DND-41 (cell line): ENCODE data around the gene LRGUK.

Experiments used
- ATAC-seq: fragments of 200-7000 bp; cut with Tn5 transposase; 3 replicates; pipeline ENCODE4 v1.9.1; 2021; ENCODE audit warnings: low read depth; ENCODE audit not compliant: insufficient read depth
- DNase-seq: peaks from one replicate; pipeline ENCODE4 v3.0.0-alpha.2; 2020
- H2AFZ ChIP-seq: 2 replicates; pipeline ENCODE4 v1.6.0; 2012; ENCODE audit warnings: low read depth, low read length
- H3K27ac ChIP-seq: 2 replicates; pipeline ENCODE4 v1.5.1; 2012; ENCODE audit warnings: low read length, inconsistent platforms
- H3K27me3 ChIP-seq: fragments of 200-600 bp; sonication (generic); 2 replicates; pipeline ENCODE4 v1.6.0; 2012; ENCODE audit warnings: low read length, mild to moderate bottlenecking, inconsistent platforms; ENCODE audit not compliant: insufficient read depth, poor library complexity
- H3K36me3 ChIP-seq: 2 replicates; pipeline ENCODE4 v1.5.1; 2012; ENCODE audit warnings: low read length, inconsistent platforms; ENCODE audit not compliant: insufficient read depth
- H3K4me1 ChIP-seq: 2 replicates; pipeline ENCODE4 v1.5.1; 2012; ENCODE audit warnings: mild to moderate bottlenecking, low read length; ENCODE audit not compliant: insufficient read depth
- H3K4me2 ChIP-seq: 2 replicates; pipeline ENCODE4 v1.6.0; 2012; ENCODE audit warnings: mild to moderate bottlenecking, moderate library complexity, low read length, inconsistent platforms; ENCODE audit not compliant: insufficient read depth
- H3K4me3 ChIP-seq, 2 experiments: fragments of 200-600 bp in 1 of 2; shearing (Covaris generic) in 1 of 2; 2 replicates each; pipeline ENCODE4 v1.5.1; 2012 to 2016; ENCODE audit warnings: inconsistent platforms in 2 of 2, low read length in 2 of 2, mild to moderate bottlenecking in 2 of 2, low read depth in 1 of 2, moderate library complexity in 1 of 2
- H3K79me2 ChIP-seq: 2 replicates; pipeline ENCODE4 v1.6.0; 2012; ENCODE audit warnings: low read length, inconsistent platforms; ENCODE audit not compliant: insufficient read depth
- H3K9ac ChIP-seq: 2 replicates; pipeline ENCODE4 v1.6.0; 2012; ENCODE audit warnings: low read depth, mild to moderate bottlenecking, inconsistent platforms, low read length, moderate library complexity
- H3K9me3 ChIP-seq: 2 replicates; pipeline ENCODE4 v1.5.1; 2012; ENCODE audit warnings: low read length, moderate library complexity, mild to moderate bottlenecking, inconsistent platforms; ENCODE audit not compliant: insufficient read depth, severe bottlenecking
- H4K20me1 ChIP-seq: 2 replicates; pipeline ENCODE4 v1.6.0; 2012; ENCODE audit warnings: low read length; ENCODE audit not compliant: insufficient read depth
- EZH2 ChIP-seq: IDR thresholded peaks from 3 replicates; pipeline ENCODE4 v1.6.1; 2012; ENCODE audit warnings: borderline replicate concordance, low read depth, mild to moderate bottlenecking, moderate library complexity, low read length, inconsistent platforms; ENCODE audit not compliant: severe bottlenecking
- TF ChIP-seq, protein P1 (sequence below): IDR thresholded peaks from 2 replicates; pipeline ENCODE4 v1.5.1; 2012; ENCODE audit warnings: borderline replicate concordance, low read length, moderate library complexity, mild to moderate bottlenecking; ENCODE audit not compliant: poor library complexity, severe bottlenecking; ENCODE audit errors: extremely low read depth

LRGUK gene

DNA sequence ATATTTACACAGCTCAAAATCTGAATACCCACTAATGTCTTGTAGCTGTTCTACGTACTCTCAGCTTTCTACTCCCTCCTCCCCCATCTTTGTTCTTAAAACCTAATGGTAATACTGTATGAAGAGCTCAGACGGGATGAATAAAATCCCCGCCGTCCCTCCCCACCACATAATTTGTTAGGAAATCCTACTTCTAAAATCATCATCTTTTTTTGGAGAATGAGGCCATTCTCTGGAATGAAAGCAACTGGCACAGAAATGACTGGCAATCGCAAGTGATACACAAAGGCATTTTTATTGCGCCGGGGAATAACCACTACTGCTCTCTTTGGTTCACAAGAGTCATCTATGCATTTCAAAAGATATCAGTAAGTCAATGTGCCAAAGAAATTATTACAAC, 162.3 kb downstream of the LRGUK start:
- Histone ChIP-seq H3K27me3 (no peaks in the 10 kb centered on the region), H2AFZ (no peak overlapping the region), H3K79me2 (no peaks in the 10 kb centered on the region), H3K9ac (no peak overlapping the region), H3K4me3 (no peak overlapping the region), H4K20me1 (no peaks in the 10 kb centered on the region), H3K9me3 (no peaks in the 10 kb centered on the region), H3K4me2 (no peak overlapping the region), H3K4me1 (no peaks in the 10 kb centered on the region), H3K36me3 (peaks cover 11% of the 10 kb centered on the region; the same call in 1 of the 2 replicates), H3K27ac (no peak overlapping the region)
- ATAC-seq = no peak
- TF ChIP-seq EZH2 = no peak
- TF ChIP-seq, protein P1, sequence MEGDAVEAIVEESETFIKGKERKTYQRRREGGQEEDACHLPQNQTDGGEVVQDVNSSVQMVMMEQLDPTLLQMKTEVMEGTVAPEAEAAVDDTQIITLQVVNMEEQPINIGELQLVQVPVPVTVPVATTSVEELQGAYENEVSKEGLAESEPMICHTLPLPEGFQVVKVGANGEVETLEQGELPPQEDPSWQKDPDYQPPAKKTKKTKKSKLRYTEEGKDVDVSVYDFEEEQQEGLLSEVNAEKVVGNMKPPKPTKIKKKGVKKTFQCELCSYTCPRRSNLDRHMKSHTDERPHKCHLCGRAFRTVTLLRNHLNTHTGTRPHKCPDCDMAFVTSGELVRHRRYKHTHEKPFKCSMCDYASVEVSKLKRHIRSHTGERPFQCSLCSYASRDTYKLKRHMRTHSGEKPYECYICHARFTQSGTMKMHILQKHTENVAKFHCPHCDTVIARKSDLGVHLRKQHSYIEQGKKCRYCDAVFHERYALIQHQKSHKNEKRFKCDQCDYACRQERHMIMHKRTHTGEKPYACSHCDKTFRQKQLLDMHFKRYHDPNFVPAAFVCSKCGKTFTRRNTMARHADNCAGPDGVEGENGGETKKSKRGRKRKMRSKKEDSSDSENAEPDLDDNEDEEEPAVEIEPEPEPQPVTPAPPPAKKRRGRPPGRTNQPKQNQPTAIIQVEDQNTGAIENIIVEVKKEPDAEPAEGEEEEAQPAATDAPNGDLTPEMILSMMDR = no peak
- no peak for DNase-seq

DNA sequence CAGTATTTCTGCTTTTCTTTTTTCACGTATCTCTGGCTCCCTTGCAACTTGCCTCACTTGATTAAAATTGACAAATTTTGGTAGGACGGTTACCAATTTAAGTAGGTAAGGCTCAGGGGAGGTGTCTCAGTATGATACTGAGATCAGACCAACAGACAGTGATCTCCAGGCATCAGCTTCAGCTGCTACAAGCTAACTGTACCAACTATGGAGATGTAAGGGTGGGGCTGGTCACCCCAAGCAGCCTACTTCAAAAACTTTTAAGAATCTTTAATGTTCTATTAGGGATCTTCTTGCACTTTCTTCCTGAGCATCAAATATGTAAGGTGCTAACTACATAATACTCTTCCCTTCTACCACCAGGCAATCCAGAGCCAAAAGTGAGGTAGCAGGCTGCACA, 162.7 kb downstream of the LRGUK start:
- Histone ChIP-seq H3K9ac (no peak overlapping the region), H3K79me2 (no peaks in the 10 kb centered on the region), H3K9me3 (no peaks in the 10 kb centered on the region), H3K4me3 (no peak overlapping the region), H3K4me2 (no peak overlapping the region), H3K36me3 (peaks cover 15% of the 10 kb centered on the region), H3K27me3 (no peaks in the 10 kb centered on the region), H3K4me1 (no peaks in the 10 kb centered on the region), H3K27ac (no peak overlapping the region), H4K20me1 (no peaks in the 10 kb centered on the region), H2AFZ (no peak overlapping the region)
- no peak for ATAC-seq
- TF ChIP-seq EZH2 = no peak
- TF ChIP-seq, protein P1 = no peak
- no peak for DNase-seq

DNA sequence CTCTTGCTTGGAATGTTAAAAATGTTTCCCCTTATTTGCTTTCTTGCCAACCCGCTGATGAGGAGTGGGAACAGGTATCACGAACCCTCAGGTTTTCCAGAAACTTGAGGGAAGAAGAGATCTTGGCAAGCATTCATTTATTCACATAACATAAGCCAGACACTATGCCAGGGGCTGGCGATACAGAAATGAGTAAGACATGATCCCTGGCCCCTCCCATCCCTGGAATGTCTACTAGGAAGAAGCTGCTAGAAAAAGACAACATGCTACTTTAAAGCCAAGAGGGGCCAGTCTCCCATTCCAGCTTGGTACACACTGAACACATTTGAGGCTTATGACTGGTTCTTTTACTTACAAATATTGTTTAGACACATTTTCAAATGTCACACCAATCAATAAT, 163.1 kb downstream of the LRGUK start:
- ATAC-seq = no peak
- Histone ChIP-seq H3K4me1 (no peaks in the 10 kb centered on the region), H3K9me3 (no peaks in the 10 kb centered on the region), H3K4me3 (no peak overlapping the region), H3K4me2 (no peak overlapping the region), H3K9ac (no peak overlapping the region), H4K20me1 (no peaks in the 10 kb centered on the region), H2AFZ (no peak overlapping the region), H3K79me2 (no peaks in the 10 kb centered on the region), H3K27me3 (no peaks in the 10 kb centered on the region), H3K27ac (no peak overlapping the region), H3K36me3 (peaks cover 20% of the 10 kb centered on the region)
- no peak for DNase-seq
- TF ChIP-seq, protein P1 = no peak
- no peak for TF ChIP-seq EZH2
